GM23338 (cell line): ENCODE results near the gene ADAMTS15. TPM values are rescaled to one million over a fixed set of nuclear protein-coding genes. Genes with fewer than 3 reads are reported as not detected.

Experiments used
- ATAC-seq: fragments of 200-7000 bp; cut with Tn5 transposase; 3 replicates; pipeline ENCODE4 v1.9.1; 2020
- DNase-seq: peaks from one replicate; pipeline ENCODE4 v3.0.0-alpha.2; 2015; ENCODE audit warnings: low spot score
- H2AFZ ChIP-seq: fragments of 200-600 bp; sonication (generic); 2 replicates; pipeline ENCODE4 v1.8.0; 2016; ENCODE audit warnings: antibody characterized with exemption, mild to moderate bottlenecking, moderate library complexity
- H3F3A ChIP-seq: fragments of 200-600 bp; sonication (generic); replicated peaks from 2 replicates; pipeline ENCODE4 v1.8.0; 2017; ENCODE audit warnings: antibody characterized with exemption, mixed run types, low read depth
- H3K27ac ChIP-seq: fragments of 200-600 bp; sonication (generic); 2 replicates; pipeline ENCODE4 v1.6.1; 2016; ENCODE audit warnings: low read depth
- H3K27me3 ChIP-seq: fragments of 200-600 bp; sonication (generic); 2 replicates; pipeline ENCODE4 v1.8.0; 2016; ENCODE audit warnings: mild to moderate bottlenecking, mixed run types, moderate library complexity; ENCODE audit not compliant: insufficient read depth
- H3K36me3 ChIP-seq: fragments of 200-600 bp; sonication (generic); 2 replicates; pipeline ENCODE4 v1.8.0; 2016; ENCODE audit warnings: mild to moderate bottlenecking; ENCODE audit not compliant: insufficient read depth
- H3K4me1 ChIP-seq: fragments of 200-600 bp; sonication (generic); 2 replicates; pipeline ENCODE4 v1.8.0; 2016; ENCODE audit warnings: mild to moderate bottlenecking, moderate library complexity; ENCODE audit not compliant: insufficient read depth
- H3K4me2 ChIP-seq: fragments of 200-600 bp; sonication (generic); 2 replicates; pipeline ENCODE4 v1.7.1; 2017; ENCODE audit warnings: mixed run types
- H3K4me3 ChIP-seq: fragments of 200-600 bp; sonication (generic); 2 replicates; pipeline ENCODE4 v1.6.1; 2016; ENCODE audit warnings: mixed run types
- H3K79me2 ChIP-seq: fragments of 200-600 bp; sonication (generic); replicated peaks from 2 replicates; pipeline ENCODE4 v1.8.0; 2017; ENCODE audit warnings: mild to moderate bottlenecking; ENCODE audit not compliant: insufficient read depth
- H3K9me2 ChIP-seq: fragments of 200-600 bp; sonication (generic); 2 replicates; pipeline ENCODE4 v1.8.0; 2017; ENCODE audit not compliant: insufficient read depth
- H4K20me1 ChIP-seq: fragments of 200-600 bp; sonication (generic); replicated peaks from 2 replicates; pipeline ENCODE4 v1.8.0; 2017; ENCODE audit warnings: mild to moderate bottlenecking; ENCODE audit not compliant: insufficient read depth
- H3K27ac Mint-ChIP-seq: 2 replicates; pipeline ENCODE4 v1.8.0; 2020; ENCODE audit warnings: inconsistent platforms, mild to moderate bottlenecking, moderate library complexity, mixed read lengths
- H3K27me3 Mint-ChIP-seq: 3 replicates; pipeline ENCODE4 v1.8.0; 2022; ENCODE audit warnings: low read depth, mild to moderate bottlenecking, moderate library complexity, mixed read lengths, inconsistent platforms; ENCODE audit not compliant: insufficient read depth, poor library complexity
- H3K36me3 Mint-ChIP-seq: 3 replicates; pipeline ENCODE4 v1.8.0; 2021; ENCODE audit warnings: low read depth, mild to moderate bottlenecking, inconsistent platforms, moderate library complexity, mixed read lengths
- H3K4me1 Mint-ChIP-seq: 3 replicates; pipeline ENCODE4 v1.8.0; 2020; ENCODE audit warnings: mild to moderate bottlenecking, inconsistent platforms, mixed read lengths
- H3K4me3 Mint-ChIP-seq: 3 replicates; pipeline ENCODE4 v1.8.0; 2021; ENCODE audit warnings: moderate library complexity, mild to moderate bottlenecking, inconsistent platforms, mixed read lengths
- H3K9me3 Mint-ChIP-seq: 3 replicates; pipeline ENCODE4 v1.8.0; 2020; ENCODE audit warnings: moderate library complexity, mild to moderate bottlenecking, inconsistent platforms, mixed read lengths
- JUNB ChIP-seq: IDR thresholded peaks from one replicate; pipeline ENCODE4 v1.6.1; 2016; ENCODE audit warnings: antibody characterized with exemption; ENCODE audit not compliant: unreplicated experiment
- POLR2AphosphoS5 ChIP-seq: IDR thresholded peaks from 2 replicates; pipeline ENCODE4 v1.6.1; 2016; ENCODE audit warnings: antibody characterized with exemption, low read depth
- ZNF114 ChIP-seq: fragments of 250-450 bp; sonication (Bioruptor Pico); IDR thresholded peaks from 2 replicates; pipeline ENCODE4 v1.5.0; 2020; ENCODE audit warnings: mild to moderate bottlenecking, moderate library complexity
- ZNF331 ChIP-seq: fragments of 250-450 bp; sonication (Bioruptor Pico); IDR thresholded peaks from 2 replicates; pipeline ENCODE4 v1.5.0; 2020; ENCODE audit warnings: low read depth, mild to moderate bottlenecking, moderate library complexity
- polyA plus RNA-seq: library from polyadenylated mRNA; unstranded; fragments of >200 nt; fragmentation: Nextera tagmentation; extraction: Ambion mirVana; gene quantifications from 2 replicates; pipeline ENCODE4 v1.2.1, GENCODE V29; 2016
- total RNA-seq: library from RNA; depleted of rRNA; stranded (reverse); fragments of >200 nt; shearing (Covaris generic); gene quantifications from 2 replicates; pipeline ENCODE4 v1.2.3, GENCODE V29; 2014
- TF ChIP-seq, protein P1 (sequence below), 2 experiments: fragments of 200-600 bp in 1 of 2; sonication (generic) in 1 of 2; conservative IDR thresholded peaks; 2 replicates each; pipeline versions ENCODE4 v1.5.1 to v1.6.1; 2016 to 2017; ENCODE audit warnings: antibody characterized with exemption in 2 of 2, low read depth in 2 of 2, mild to moderate bottlenecking in 2 of 2, moderate library complexity in 1 of 2
- TF ChIP-seq, protein P2 (sequence below): fragments of 250-450 bp; sonication (Bioruptor Pico); IDR thresholded peaks from 2 replicates; pipeline ENCODE4 v1.5.0; 2020; ENCODE audit warnings: mild to moderate bottlenecking, moderate library complexity

Gene ADAMTS15
- total and polyA plus RNA-seq, 2 experiments from 2014 or later: 0.42 to 5.6 TPM

DNA sequence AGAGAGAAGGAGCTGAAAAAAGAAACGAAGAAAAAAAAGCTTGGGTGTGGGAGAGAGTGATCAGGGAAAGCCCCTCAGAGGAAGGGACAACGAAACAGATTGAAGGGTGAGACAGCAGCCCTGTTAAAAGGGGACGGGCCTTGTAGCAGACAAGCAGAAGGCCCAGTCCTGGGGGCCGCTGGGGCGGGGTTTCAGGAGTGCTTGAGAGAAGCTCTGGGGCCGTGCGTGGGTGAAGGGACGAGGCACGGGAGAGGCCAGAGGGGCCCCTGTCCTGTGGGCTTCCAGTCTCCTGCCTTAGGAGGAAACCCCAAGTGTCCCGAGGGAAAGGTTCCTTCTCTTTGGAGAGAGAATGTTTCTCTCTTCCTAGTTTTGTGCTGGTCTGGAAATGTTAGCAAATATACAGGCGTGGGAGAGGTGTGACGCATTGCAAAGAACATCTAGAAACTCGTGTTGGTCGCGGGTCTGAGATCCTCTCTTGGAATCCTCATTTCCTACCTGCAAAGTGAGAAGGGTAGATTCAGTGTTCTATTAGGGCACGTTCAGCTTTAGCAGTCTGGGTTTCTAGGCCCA lies 28.6 kb downstream of the ADAMTS15 start (continued):
- TF ChIP-seq, protein P1, sequence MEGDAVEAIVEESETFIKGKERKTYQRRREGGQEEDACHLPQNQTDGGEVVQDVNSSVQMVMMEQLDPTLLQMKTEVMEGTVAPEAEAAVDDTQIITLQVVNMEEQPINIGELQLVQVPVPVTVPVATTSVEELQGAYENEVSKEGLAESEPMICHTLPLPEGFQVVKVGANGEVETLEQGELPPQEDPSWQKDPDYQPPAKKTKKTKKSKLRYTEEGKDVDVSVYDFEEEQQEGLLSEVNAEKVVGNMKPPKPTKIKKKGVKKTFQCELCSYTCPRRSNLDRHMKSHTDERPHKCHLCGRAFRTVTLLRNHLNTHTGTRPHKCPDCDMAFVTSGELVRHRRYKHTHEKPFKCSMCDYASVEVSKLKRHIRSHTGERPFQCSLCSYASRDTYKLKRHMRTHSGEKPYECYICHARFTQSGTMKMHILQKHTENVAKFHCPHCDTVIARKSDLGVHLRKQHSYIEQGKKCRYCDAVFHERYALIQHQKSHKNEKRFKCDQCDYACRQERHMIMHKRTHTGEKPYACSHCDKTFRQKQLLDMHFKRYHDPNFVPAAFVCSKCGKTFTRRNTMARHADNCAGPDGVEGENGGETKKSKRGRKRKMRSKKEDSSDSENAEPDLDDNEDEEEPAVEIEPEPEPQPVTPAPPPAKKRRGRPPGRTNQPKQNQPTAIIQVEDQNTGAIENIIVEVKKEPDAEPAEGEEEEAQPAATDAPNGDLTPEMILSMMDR (conservative IDR thresholded peaks at IDR 0.05; ENCODE audit: low read depth in 2 of 2): no peak
- no peak for TF ChIP-seq POLR2AphosphoS5
- TF ChIP-seq, protein P2, sequence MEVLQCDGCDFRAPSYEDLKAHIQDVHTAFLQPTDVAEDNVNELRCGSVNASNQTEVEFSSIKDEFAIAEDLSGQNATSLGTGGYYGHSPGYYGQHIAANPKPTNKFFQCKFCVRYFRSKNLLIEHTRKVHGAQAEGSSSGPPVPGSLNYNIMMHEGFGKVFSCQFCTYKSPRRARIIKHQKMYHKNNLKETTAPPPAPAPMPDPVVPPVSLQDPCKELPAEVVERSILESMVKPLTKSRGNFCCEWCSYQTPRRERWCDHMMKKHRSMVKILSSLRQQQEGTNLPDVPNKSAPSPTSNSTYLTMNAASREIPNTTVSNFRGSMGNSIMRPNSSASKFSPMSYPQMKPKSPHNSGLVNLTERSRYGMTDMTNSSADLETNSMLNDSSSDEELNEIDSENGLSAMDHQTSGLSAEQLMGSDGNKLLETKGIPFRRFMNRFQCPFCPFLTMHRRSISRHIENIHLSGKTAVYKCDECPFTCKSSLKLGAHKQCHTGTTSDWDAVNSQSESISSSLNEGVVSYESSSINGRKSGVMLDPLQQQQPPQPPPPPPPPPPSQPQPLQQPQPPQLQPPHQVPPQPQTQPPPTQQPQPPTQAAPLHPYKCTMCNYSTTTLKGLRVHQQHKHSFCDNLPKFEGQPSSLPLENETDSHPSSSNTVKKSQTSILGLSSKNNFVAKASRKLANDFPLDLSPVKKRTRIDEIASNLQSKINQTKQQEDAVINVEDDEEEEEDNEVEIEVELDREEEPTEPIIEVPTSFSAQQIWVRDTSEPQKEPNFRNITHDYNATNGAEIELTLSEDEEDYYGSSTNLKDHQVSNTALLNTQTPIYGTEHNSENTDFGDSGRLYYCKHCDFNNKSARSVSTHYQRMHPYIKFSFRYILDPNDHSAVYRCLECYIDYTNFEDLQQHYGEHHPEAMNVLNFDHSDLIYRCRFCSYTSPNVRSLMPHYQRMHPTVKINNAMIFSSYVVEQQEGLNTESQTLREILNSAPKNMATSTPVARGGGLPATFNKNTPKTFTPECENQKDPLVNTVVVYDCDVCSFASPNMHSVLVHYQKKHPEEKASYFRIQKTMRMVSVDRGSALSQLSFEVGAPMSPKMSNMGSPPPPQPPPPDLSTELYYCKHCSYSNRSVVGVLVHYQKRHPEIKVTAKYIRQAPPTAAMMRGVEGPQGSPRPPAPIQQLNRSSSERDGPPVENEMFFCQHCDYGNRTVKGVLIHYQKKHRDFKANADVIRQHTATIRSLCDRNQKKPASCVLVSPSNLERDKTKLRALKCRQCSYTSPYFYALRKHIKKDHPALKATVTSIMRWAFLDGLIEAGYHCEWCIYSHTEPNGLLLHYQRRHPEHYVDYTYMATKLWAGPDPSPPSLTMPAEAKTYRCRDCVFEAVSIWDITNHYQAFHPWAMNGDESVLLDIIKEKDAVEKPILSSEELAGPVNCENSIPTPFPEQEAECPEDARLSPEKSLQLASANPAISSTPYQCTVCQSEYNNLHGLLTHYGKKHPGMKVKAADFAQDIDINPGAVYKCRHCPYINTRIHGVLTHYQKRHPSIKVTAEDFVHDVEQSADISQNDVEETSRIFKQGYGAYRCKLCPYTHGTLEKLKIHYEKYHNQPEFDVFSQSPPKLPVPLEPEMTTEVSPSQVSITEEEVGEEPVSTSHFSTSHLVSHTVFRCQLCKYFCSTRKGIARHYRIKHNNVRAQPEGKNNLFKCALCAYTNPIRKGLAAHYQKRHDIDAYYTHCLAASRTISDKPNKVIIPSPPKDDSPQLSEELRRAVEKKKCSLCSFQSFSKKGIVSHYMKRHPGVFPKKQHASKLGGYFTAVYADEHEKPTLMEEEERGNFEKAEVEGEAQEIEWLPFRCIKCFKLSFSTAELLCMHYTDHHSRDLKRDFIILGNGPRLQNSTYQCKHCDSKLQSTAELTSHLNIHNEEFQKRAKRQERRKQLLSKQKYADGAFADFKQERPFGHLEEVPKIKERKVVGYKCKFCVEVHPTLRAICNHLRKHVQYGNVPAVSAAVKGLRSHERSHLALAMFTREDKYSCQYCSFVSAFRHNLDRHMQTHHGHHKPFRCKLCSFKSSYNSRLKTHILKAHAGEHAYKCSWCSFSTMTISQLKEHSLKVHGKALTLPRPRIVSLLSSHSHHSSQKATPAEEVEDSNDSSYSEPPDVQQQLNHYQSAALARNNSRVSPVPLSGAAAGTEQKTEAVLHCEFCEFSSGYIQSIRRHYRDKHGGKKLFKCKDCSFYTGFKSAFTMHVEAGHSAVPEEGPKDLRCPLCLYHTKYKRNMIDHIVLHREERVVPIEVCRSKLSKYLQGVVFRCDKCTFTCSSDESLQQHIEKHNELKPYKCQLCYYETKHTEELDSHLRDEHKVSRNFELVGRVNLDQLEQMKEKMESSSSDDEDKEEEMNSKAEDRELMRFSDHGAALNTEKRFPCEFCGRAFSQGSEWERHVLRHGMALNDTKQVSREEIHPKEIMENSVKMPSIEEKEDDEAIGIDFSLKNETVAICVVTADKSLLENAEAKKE (CRISPR knock-in tag): no peak
- no peak for TF ChIP-seq JUNB

DNA sequence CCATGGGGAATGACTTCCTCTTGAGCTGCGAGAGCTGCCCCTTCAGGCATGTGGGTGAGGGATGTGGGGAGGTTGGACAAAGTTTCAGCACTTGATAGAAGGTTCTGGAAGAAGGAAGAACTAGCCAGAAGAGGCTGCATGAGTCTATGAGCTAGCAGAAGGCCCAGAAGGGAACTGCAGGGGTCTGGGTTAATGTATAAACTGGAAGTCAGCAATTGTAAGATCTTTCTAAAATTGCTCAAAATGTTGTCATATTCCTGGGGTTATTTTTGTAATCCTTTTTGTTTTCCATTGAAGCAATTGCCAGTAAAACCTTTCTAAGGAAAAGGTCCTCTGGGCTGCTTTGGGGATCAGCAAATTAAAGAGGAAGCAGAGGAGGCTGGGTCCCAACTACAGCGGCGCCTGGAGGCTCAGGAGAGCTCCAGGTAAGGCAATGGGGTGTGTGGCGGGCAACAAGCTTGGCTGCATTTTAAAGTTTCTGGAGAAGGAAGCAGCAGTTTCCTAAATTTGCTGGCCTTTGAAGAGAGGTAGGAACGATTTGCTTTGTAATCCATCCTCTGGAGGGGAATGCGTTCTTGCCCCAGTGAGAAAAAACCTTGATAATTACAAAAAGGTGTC lies 29.2 kb downstream of the ADAMTS15 start:
- ATAC-seq (no peak), DNase-seq (no peak)
- no peaks in the 10 kb centered on the region; the same call in 1 of the 2 replicates for H3K4me1 ChIP-seq
- no peaks in the 10 kb centered on the region for H3K9me3 Mint-ChIP-seq
- H3F3A ChIP-seq: no peaks in the 10 kb centered on the region
- H3K36me3 ChIP-seq: no peaks in the 10 kb centered on the region
- H3K9me2 ChIP-seq: no peaks in the 10 kb centered on the region
- no peaks in the 10 kb centered on the region for H3K27me3 ChIP-seq
- no peaks in the 10 kb centered on the region for H3K79me2 ChIP-seq
- no peak overlapping the region for H2AFZ ChIP-seq
- H3K27me3 Mint-ChIP-seq: peaks cover 1% of the 10 kb centered on the region
- no peak overlapping the region for H3K4me3 ChIP-seq
- peaks cover 2% of the 10 kb centered on the region; the same call in 2 of the 3 replicates for H3K4me1 Mint-ChIP-seq
- H3K36me3 Mint-ChIP-seq: no peaks in the 10 kb centered on the region
- H3K4me2 ChIP-seq: no peak overlapping the region
- no peak overlapping the region for H3K27ac ChIP-seq
- no peak overlapping the region for H3K4me3 Mint-ChIP-seq
- H4K20me1 ChIP-seq: no peaks in the 10 kb centered on the region
- H3K27ac Mint-ChIP-seq: no peak overlapping the region
- TF ChIP-seq ZNF331 (CRISPR knock-in tag) (no peak), ZNF114 (CRISPR knock-in tag) (no peak)
- TF ChIP-seq, protein P2 (CRISPR knock-in tag): no peak
